Stimulated activated CD8-positive, alpha-beta memory T cell treated with anti-CD3 and anti-CD28 coated beads, Interleukin-15, amount 100 ng/mL, for 48 hours (primary cell): ENCODE measurements around the gene KCNJ1.

ENCODE experiments used
- DNase-seq, 2 donors: peaks; one replicate each; pipeline ENCODE4 v3.0.0-alpha.2; 2020; ENCODE audit warnings: low read depth in 2 of 2

KCNJ1 gene

DNA sequence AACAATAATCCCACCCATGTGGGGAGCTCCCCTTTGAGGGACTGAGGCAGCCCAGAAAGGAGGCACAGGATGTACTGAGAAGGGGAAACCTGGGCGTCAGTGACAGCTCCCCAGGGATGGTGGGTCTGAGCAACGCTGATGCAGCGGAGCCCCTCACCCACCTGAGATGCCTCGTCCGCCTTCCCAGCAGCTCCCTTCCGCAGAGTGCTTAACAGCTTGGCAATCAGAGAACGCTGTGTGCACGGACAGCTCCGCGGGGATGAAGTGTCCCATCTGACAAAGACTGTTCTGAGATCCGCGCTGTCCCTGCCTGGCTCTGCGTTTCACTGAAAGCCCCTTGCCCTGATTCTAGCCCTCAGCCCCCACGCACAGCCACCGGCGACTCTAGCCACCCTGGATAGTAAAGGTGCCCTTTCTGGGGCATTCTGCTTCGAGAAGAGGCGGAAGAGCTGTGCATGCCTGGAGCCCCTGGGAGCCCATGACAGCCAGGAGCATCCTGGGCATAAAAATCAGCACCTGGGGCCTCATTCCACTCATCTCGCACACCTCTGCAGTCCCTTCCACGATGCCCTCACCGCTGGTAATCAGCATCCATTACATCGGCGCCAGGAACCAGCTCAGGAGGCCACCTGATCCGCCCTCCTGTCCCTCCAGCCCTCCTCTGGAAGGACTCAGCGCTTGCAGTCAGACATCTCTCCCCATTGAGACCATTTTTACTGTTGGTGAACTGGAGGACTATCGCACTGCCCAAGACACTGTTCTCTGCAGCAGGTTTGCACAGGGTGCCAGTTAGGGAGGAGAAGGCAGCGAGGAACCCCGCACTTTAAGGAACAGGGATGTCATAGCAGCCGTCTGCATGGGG lies 34.8 kb upstream of the KCNJ1 start:
- DNase-seq: no peak

DNA sequence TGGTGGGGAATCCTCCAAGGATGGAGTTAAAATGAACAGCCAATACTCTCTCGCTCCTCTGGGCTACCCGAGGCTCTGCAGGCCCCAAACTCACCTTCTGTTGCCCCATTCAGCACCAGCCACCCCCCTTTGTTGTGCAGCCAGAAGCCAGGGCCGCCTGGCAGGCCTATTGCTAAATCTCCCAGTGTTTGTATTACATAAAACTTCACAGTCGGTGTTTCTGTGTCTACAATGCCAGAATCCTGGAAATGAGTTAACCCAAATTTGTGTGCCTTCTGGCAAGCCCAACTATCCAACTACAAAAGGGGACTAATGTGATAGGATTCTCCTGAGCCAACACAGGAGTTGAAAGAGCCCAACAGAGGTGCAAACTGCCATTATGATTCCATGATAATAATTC lies 33.4 kb upstream of the KCNJ1 start:
- no peak for DNase-seq

DNA sequence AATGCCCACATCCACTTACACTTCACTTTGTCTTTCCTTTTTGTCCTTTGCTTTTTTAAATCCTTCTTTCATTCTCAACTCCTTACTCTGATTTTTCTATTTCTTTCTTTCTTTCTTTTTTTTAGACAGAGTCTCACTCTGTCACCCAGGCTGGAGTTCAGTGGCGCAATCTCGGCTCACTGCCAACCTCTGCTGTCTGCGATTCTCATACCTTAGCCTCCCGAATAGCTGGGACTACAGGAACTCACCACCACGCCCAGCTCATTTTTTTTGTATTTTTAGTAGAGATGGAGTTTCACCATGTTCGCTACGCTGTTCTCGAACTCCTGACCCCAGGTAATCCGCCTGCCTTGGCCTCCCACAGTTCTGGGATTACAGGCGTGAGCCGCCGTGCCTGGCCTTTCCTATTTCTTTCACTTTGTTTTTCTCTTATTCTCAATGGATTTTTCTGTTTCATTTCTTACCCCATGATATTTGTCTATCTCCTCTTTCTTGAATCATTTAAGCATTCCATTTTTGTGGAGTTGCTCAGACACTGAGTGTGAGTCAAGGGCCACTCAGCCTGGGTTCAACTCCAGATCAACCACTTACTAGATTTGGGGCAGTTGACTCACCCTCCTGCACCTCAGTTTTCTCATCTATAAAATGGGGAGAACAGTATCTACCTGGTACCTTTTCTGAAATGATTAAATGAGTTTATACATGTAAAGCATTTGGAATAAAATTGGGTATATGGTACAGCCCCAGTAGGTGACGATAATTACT lies 31.7 kb upstream of the KCNJ1 start:
- DNase-seq: no peak

DNA sequence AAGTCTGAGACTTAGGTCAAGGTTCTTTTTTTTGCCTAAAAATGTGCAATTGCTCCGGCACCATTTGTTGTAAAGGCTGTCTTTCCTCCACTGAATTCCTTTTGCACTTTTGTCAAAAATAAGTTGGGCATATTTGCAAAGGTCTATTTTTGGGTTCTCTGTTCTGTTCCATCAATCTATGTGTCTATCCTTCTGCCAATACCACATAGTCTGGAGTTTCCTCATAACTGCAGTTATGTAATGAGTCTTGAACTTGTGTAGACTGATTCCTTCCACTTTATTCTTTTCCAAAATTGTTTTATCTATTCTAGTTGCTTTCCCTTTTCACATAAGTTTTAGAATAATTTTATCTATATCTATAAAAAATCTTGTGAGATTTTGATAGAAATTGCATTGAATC lies 30.7 kb upstream of the KCNJ1 start:
- DNase-seq: no peak

DNA sequence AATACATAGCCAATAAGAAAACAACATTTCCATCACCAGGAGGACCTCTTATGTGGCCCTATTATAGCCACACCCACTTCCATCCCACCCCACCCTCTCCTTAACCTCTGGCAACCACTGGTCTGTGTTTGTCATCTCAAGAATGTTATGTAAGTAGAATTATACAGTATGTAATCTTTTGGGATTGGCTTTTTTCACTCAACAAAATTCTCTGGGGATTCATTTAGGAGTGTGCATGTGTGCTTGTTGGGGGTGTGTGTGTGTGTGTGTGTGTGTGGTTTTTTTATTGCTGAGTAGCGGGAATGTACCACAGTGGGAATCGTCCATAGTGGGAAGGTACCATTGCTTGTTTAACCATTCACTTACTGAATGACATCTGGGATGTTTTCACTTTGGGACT lies 29.3 kb upstream of the KCNJ1 start:
- no peak for DNase-seq

GRCh38 chr11:128895526-128895925 lies 28.4 kb upstream of the KCNJ1 start:
- DNase-seq: no peak

GRCh38 chr11:128894685-128895084 lies 27.6 kb upstream of the KCNJ1 start:
- no peak for DNase-seq

DNA sequence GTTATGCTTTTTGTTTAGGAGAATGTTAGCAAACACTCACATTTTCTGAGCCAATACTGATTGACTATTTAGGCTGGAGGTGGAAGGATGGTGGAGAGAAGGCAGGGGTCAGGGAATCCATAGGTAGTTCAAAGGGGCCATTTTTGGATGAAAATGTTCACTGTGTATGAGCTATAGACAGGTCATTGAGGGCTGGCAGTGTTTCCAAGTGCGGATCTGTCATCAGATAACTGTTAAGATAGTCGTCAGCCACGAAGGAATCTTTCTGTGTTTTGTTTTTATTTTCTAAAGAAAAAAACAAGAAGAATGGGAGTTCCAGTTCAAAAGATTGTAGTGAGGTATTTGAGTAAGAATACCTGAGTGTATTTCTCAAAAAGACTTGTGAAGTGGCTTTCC lies 27.2 kb upstream of the KCNJ1 start:
- DNase-seq: no peak

DNA sequence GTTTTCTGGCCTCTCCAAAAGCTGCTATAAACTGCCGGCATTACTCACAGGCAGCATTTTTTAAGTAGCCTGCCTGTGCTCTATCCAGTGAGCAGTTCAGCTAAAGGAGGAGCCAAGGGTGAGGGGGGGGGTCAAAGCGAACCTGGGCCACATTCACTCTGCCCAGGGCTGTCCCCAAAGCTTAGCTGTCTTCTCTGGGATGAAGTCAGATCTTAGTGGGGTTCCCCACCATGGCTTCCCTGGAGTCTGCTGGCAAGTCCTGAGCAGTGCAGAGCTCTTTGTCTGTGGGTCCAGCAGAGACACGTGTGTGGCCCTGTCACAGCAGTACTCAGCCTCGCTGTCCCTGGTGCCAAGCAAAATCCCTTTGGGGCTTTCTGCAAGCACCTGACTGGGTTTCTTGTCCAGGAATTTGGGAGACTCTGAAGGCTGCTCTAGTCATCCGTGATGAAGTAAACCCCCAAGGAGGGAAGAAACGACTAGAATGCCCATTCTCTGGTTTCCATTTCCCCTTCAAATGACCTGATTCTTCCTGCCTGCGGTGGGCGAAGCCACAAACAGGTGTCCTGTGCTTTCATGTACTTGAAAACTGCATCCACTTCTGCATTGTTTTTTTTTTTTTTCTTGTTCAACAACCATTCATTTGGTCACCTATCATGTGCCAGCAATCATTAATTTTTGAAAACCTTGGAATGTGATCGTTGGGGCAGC lies 26.6 kb upstream of the KCNJ1 start:
- DNase-seq: no peak

GRCh38 chr11:128892866-128893565 lies 25.9 kb upstream of the KCNJ1 start:
- DNase-seq: no peak

- no peak for DNase-seq
These were observed 24.9 kb upstream of the KCNJ1 start for GRCh38 chr11:128891913-128892398.

DNA sequence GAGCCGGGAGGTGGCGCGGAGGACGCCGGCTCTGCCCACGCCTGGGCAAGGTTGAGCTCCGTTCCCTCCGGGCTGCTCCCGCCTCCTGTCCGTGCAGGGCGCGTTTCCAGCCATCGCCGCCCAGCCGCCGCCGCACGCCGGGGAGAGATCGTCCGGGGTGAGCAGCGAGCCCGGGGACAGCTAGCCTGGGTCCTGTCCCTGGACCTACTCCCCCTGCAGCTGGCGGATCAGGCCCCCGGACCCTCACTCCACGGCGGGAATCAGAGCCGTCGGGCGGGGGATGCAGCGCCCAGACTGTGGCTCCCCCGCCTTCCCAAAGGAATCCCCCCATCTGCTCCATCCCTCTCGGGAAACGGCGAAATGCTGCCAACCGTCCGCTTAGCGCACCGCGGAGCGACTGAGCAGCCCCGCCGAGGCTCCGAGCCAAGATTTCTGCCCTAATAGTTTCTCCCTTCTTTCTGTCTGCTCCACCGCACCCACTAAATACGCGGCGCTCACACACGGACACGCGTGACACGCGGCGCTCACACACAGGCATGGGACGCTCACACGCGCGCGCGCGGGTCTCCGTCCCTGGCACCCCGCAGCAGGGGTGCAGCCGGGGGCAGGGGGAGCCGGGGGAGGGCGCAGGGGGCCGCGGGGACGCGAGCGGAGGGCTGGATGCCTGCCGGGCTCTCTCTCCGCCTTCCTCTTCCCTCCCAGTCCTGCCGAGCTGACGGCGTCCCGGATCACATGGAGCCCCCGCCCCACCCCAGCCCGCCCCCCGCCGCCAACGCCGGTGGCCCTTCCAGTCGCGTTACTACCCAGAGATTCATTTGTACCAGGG lies 23.7 kb upstream of the KCNJ1 start, which contains the start of gene KCNJ5:
Gene KCNJ5, plus strand, starts transcription at position 814 of the 826 bp plus-strand sequence. CDS start 19,918 bp downstream, outside the sequence.
- DNase-seq: no peak

GRCh38 chr11:128890216-128890542 lies 23.1 kb upstream of the KCNJ1 start:
- no peak for DNase-seq

DNA sequence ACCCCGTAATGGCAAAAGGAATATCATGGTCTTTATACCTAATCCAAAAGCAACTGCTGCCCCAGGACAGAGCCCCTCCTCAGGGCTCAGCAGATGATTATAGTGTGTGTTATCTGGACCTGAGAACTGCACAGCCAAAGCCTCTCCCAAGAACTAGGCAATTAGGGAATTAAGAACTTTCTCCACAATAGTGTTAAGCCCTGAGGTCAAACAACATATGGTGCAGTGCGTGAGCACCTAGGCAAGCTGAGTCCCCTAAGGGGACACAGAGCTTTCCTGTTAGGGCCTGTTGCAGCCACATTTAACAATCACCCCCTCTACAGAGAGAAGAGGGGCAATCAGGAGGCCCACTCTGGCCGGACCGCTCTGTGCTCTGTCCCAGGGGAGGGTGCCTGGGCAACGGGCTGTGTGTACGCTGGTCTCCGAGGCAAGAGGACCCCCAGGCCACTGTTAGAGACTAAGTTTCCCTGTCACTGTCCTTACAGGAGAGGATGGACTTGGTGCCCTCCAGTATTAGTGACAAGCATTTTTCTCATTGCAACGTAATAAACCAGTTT lies 22.6 kb upstream of the KCNJ1 start:
- no peak for DNase-seq

DNA sequence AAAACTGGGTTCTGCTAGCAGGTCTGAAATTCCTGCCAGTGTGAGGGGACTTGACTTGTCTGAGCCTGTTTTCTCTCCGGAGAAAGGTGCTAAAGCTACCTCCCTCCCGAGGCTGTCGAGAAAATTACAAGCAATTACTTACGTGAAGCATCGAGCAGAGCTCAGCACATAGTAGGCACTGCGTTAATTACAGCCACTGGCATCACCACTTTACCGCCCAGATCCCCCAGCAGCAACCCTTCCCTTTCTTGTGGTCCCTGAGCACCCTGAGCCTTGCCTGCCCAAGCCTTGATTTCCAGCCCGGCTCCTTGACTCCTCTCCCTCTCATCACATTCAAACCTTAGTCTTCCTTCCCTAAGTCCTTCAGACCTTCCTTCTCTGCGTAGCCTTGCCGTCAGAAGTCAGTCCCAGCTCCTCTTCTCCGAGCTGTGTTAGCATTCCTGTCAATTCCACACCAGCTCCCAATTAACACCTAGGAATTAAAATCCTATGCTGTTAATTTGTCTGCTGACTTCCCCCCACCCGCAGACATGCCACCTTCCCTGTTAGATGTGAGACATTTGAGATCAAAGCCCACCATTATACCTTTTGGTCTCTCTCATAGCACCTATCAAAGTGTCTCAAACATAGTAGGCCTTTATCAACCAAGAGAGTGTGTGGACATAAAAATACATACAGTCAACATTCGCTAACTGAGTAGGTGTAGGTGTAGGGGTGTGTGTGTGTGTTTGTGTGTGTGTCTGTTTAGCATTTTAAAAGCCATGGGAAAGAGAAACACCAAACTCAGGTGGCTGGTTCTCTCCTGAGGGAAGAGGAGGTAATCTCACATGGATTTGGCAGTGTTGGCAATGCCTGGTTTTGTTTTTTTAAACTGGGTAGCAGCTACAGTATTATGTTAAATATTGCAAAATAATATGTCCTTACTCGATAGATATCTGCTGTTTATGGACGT lies 21.2 kb upstream of the KCNJ1 start:
- no peak for DNase-seq

DNA sequence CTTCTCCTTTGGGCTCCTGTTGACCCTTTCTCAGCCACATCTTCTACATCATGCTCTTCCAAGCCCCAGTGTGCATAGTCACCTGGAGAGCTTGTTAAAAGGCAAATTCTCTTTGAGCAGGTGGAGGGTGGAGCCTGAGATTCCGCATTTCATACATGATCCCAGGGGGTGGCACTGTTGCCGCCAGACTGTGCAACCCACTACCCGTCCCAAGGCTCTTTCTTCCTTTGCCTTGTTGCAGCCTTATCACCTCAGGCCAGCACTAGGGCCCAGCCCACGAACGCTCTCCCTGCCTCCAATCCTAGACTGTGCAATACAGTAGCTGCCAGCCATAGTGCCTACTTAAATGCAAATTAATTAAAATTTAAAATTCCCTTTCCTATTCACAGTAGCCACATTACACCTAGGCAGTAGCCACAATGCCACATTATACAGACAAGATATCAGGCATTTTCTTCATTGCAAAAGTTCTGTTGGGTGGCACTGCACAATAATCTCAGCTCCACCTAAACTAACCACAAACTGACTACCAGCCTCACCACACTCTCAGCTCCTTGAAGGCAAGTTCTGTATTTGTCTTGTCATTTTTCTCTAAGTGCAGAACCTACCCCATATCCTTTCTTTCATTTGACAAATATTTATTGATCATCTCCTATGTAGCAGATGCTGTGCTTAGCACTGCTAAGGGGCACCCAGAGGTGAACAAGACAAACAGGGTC lies 19.5 kb upstream of the KCNJ1 start:
- no peak for DNase-seq

- no peak for DNase-seq
These were observed 17.7 kb upstream of the KCNJ1 start for GRCh38 chr11:128884703-128885338.

DNA sequence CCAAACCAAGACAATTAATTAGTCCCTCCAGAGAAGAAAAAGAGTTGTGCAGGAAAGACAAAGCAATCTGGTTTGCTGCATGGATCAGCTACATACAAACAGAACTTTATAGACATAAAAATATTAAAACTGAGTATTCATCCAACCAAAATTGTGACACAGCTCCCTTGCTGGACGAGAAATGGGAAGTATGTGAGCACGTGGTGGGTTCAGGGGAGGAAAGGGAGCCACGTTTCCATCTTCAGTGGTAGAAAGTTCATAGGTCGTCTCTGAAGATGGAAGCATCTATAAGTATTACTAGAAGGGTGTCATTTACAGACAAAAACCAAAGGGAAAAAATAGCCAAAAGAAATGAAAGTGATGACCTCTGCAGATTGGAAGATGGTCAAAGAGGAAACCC lies 17.0 kb upstream of the KCNJ1 start:
- DNase-seq: no peak
